K562 (cell line): ENCODE data around the gene COL4A6. TPM values are rescaled to one million over a fixed set of nuclear protein-coding genes. Genes with fewer than 3 reads are reported as not detected.

Experiments
- ATAC-seq: fragments of 200-7000 bp; cut with Tn5 transposase; 3 replicates; pipeline ENCODE4 v1.9.1; 2020; ENCODE audit warnings: moderate library complexity
- BruUV-seq: library from RNA; stranded (reverse); fragments of 400-500 nt; replicated peaks from 2 replicates; lab custom pipeline; 2021; lab: Mats Ljungman, UMichigan
- CTCF ChIA-PET: fragments of 300-600 bp; formaldehyde crosslinking; extraction: SDS; loops from one replicate; lab custom pipeline; 2021; ENCODE audit warnings: low intra/inter-chr PET ratio; lab: Yijun Ruan, JAX
- POLR2A ChIA-PET: fragments of 300-600, 350-650 bp; sonication (Branson Sonifier 250); formaldehyde crosslinking; extraction: SDS; loops from one replicate; lab custom pipeline; 2021; ENCODE audit warnings: antibody characterized with exemption, inconsistent platforms; lab: Yijun Ruan, JAX
- DNase-seq, 4 experiments: peaks; one replicate each; pipeline versions ENCODE4 v3.0.0 to v3.0.0-alpha.2; 2011 to 2018; ENCODE audit warnings: low spot score in 3 of 4, mixed read lengths in 3 of 4; ENCODE audit errors: extremely low read depth in 1 of 4
- FAIRE-seq: peaks from 2 replicates; lab custom pipeline; 2011; peaks lifted over from hg19 to GRCh38; lab: Jason Lieb, UNC
- H2AFZ ChIP-seq: 2 replicates; pipeline ENCODE4 v1.6.0; 2011; ENCODE audit warnings: low read depth, low read length, control low read depth, inconsistent platforms
- H3K27ac ChIP-seq: fragments of 200-600 bp; 3 replicates; pipeline ENCODE4 v1.8.0; 2011; ENCODE audit warnings: low read depth, mild to moderate bottlenecking, control low read depth, inconsistent platforms, low read length, moderate library complexity, mixed read lengths; ENCODE audit errors: extremely low read depth
- H3K27me3 ChIP-seq, 2 experiments: fragments of 300-600 bp in 1 of 2; 2 replicates in 1 of 2; 3 replicates in 1 of 2; pipeline versions ENCODE4 v1.6.0 to v1.8.0; 2011; ENCODE audit warnings: inconsistent platforms in 2 of 2, low read length in 2 of 2, mild to moderate bottlenecking in 1 of 2, mixed read lengths in 1 of 2, moderate library complexity in 1 of 2; ENCODE audit not compliant: control insufficient read depth in 2 of 2, insufficient read depth in 2 of 2
- H3K36me3 ChIP-seq: fragments of 300-600 bp; 3 replicates; pipeline ENCODE4 v1.8.0; 2011; ENCODE audit warnings: mild to moderate bottlenecking, low read length, inconsistent platforms; ENCODE audit not compliant: control insufficient read depth, insufficient read depth
- H3K4me1 ChIP-seq, 2 experiments: fragments of 200-600 bp in 1 of 2; replicated peaks in 1 of 2; 2 replicates in 1 of 2; 3 replicates in 1 of 2; pipeline versions ENCODE4 v1.5.1 to v1.8.0; 2011; ENCODE audit warnings: inconsistent platforms in 2 of 2, low read length in 2 of 2, mild to moderate bottlenecking in 1 of 2, mixed read lengths in 1 of 2, moderate library complexity in 1 of 2; ENCODE audit not compliant: control insufficient read depth in 2 of 2, insufficient read depth in 2 of 2
- H3K4me2 ChIP-seq: 2 replicates; pipeline ENCODE4 v1.6.1; 2011; ENCODE audit warnings: low read length, control low read depth, inconsistent platforms, mixed read lengths; ENCODE audit not compliant: insufficient read depth
- H3K4me3 ChIP-seq: fragments of 200-600 bp; sonication (generic), shearing (Covaris generic); 2 replicates; pipeline ENCODE4 v1.5.1; 2016; ENCODE audit warnings: control low read depth, inconsistent platforms
- H3K79me2 ChIP-seq: fragments of 200-600 bp; 3 replicates; pipeline ENCODE4 v1.8.0; 2011; ENCODE audit warnings: low read length, inconsistent platforms; ENCODE audit not compliant: control insufficient read depth, insufficient read depth
- H3K9ac ChIP-seq, 2 experiments: 2 replicates each; pipeline versions ENCODE4 v1.6.0 to v1.6.1; 2011; ENCODE audit warnings: low read depth in 2 of 2, low read length in 2 of 2, control low read depth in 1 of 2, inconsistent platforms in 1 of 2, mild to moderate bottlenecking in 1 of 2, mixed read lengths in 1 of 2; ENCODE audit not compliant: insufficient read depth in 1 of 2
- H3K9me1 ChIP-seq: one replicate; pipeline ENCODE4 v1.6.0; 2011; ENCODE audit warnings: inconsistent platforms, mild to moderate bottlenecking, low read length, moderate library complexity; ENCODE audit not compliant: control insufficient read depth, insufficient read depth
- H3K9me3 ChIP-seq: replicated peaks from 2 replicates; pipeline ENCODE4 v1.5.1; 2011; ENCODE audit warnings: low read depth, low read length, inconsistent platforms; ENCODE audit not compliant: control insufficient read depth, insufficient read depth
- H4K20me1 ChIP-seq: replicated peaks from 2 replicates; pipeline ENCODE4 v1.6.1; 2011; ENCODE audit warnings: low read length, inconsistent platforms, mixed read lengths; ENCODE audit not compliant: control insufficient read depth, insufficient read depth
- BRCA1 ChIP-seq, 2 experiments: fragments of 450-650 bp in 1 of 2; sonication (generic) in 1 of 2; formaldehyde crosslinking in 1 of 2; IDR thresholded peaks; 2 replicates each; pipeline versions ENCODE4 v1.5.0 to v1.6.1; 2017 to 2020; ENCODE audit warnings: mild to moderate bottlenecking in 1 of 2, missing genetic modification reagents in 1 of 2
- KHSRP ChIP-seq: fragments of 450-650 bp; IDR thresholded peaks from 2 replicates; pipeline ENCODE4 v1.6.1; 2017
- LARP7 ChIP-seq: fragments of 450-650 bp; IDR thresholded peaks from 2 replicates; pipeline ENCODE4 v1.6.1; 2016
- PHB2 ChIP-seq: fragments of 450-650 bp; IDR thresholded peaks from 2 replicates; pipeline ENCODE4 v1.6.1; 2017; ENCODE audit warnings: low read depth
- PTRF ChIP-seq: fragments of 450-650 bp; IDR thresholded peaks from 2 replicates; pipeline ENCODE4 v1.6.1; 2016; ENCODE audit warnings: mild to moderate bottlenecking, missing genetic modification characterization, missing compliant biosample characterization
- ZNF41 ChIP-seq: fragments of 250-450 bp; sonication (Bioruptor Pico); conservative IDR thresholded peaks from 2 replicates; pipeline ENCODE4 v1.4.0; 2020; ENCODE audit warnings: mild to moderate bottlenecking
- ZNF785 ChIP-seq: fragments of 250-450 bp; sonication (Bioruptor Pico); IDR thresholded peaks from 2 replicates; pipeline ENCODE4 v1.4.0; 2020; ENCODE audit warnings: mild to moderate bottlenecking
- WGBS: fragments of 100-300 bp; shearing (Covaris generic); methylation state at CpG from one replicate; pipeline ENCODE4 v1.1.6; 2016; ENCODE audit warnings: low coverage, mixed read lengths; ENCODE audit not compliant: insufficient coverage; ENCODE audit errors: missing lambda C conversion rate; 5-methylcytosine and 5-hydroxymethylcytosine counted together
- in situ Hi-C: fragments of 300-500 bp; cut with MboI; formaldehyde crosslinking; loops from 4 replicates; pipeline ENCODE4 v1.15.0; 2018; ENCODE audit warnings: inconsistent platforms, mixed read lengths
- intact Hi-C: fragments of 100-400 bp; cut with micrococcal nuclease; formaldehyde crosslinking; loops from 2 replicates; pipeline ENCODE4 v1.14.2; 2022
- polyA plus RNA-seq, 8 experiments: library from polyadenylated mRNA; depleted of rRNA in 4 of 8; stranded (reverse) in 5 of 8; unstranded in 3 of 8; fragments of >200 nt; fragmentation: Nextera tagmentation in 2 of 8; fragmentation: Illumina TruSeq in 1 of 8; extraction: Ambion mirVana in 2 of 8; extraction: Trizol in 1 of 8; gene quantifications; 2 replicates each; pipeline versions ENCODE4 v1.2.1 to v1.2.3, GENCODE V29; 2011 to 2014; ENCODE audit warnings: inconsistent platforms in 1 of 8, missing spikeins in 1 of 8
- total RNA-seq, 7 experiments: library from RNA; depleted of rRNA in 6 of 7; stranded (reverse); fragments of >200 nt in 6 of 7; fragmentation: Illumina TruSeq in 2 of 7; extraction: Trizol in 2 of 7; gene quantifications; 2 replicates each; pipeline versions ENCODE4 v1.2.1 to v1.2.3, GENCODE V29; 2011 to 2021; ENCODE audit warnings: low replicate concordance in 1 of 7

COL4A6 gene
- total and polyA plus RNA-seq, 9 of the 15 experiments (the other 6 are each of a cell fraction or from before 2014, with no cell fraction given), result 0.02 to 0.05 TPM; not detected in 7

DNA sequence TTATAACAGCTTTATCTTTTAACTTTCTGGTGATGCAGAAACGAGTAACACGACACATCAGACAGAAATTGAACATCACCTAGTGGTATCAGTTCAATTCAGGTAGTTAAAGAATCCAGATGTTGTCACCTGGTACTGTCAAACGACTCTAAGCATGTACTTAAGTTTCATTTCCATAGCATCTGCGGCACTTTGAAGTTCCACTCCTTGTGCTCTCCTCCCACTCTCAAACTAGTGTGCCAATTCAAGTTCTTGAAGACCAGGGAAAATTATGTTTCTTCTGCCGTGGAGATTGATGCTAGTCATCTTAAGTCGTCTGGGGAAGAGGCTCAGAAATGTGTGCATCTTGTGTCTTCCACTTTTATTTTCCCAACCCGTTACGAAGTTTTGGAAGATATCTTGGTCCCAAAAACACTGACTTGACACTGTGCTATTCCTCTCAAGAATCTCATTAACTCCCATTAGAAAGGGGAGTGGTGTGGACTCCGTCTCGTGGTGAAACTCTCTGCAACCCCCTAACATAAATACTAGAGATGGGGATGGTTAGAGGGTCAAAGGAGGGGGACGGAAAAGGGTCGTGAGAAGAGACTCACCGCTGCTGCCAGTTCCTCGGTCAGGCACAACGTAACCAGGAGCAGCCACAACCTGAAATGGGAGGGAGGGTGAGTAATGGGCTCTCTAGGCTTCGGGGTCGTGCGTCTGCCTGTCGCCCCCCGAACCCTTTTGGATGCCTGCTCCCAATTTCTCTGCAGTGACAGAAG, 693 bp downstream of the COL4A6 start:
- in situ Hi-C loops, result no loop called here
- H3K9ac ChIP-seq, result peak overlapping the region in 1 of 2 experiments; percentile 13; a peak in 1 of 4 replicates
- no peak for TF ChIP-seq KHSRP
- TF ChIP-seq BRCA1 (IDR thresholded peaks at IDR 0.05), result no peak
- TF ChIP-seq BRCA1 (CRISPR knock-in tag; IDR thresholded peaks at IDR 0.05), result no peak
- TF ChIP-seq PHB2, result no peak
- TF ChIP-seq PTRF (tag), result no peak
- TF ChIP-seq ZNF785 (CRISPR knock-in tag), result no peak
- TF ChIP-seq ZNF41 (CRISPR knock-in tag), result no peak
- TF ChIP-seq LARP7, result no peak
- intact Hi-C loops, result no loop called here
- H3K4me3 ChIP-seq, result no peak overlapping the region
- H3K27me3 ChIP-seq, result peaks cover 0 to 9% of the 10 kb centered on the region in 2 experiments; a peak in 2 of 5 replicates
- no peak for DNase-seq
- H3K36me3 ChIP-seq, result no peaks in the 10 kb centered on the region
- 0 out of 2 replicates have a peak overlapping the region, but pooled peaks have one; percentile 16 for H2AFZ ChIP-seq
- peak overlapping the region; percentile 32; the same call in 1 of the 2 replicates for H3K4me2 ChIP-seq
- no peak for FAIRE-seq
- H3K4me1 ChIP-seq, result peaks cover 0 to 3% of the 10 kb centered on the region in 2 experiments; a peak in 3 of 5 replicates
- BruUV-seq, result no TSS peak
- no peaks in the 10 kb centered on the region for H4K20me1 ChIP-seq
- H3K27ac ChIP-seq, result no peak overlapping the region
- no peaks in the 10 kb centered on the region for H3K9me1 ChIP-seq
- no peaks in the 10 kb centered on the region for H3K9me3 ChIP-seq
- WGBS, result 3% methylated on average over 16 of the region's 20 CpGs
- CTCF ChIA-PET, result no interaction called here
- POLR2A ChIA-PET, result interaction anchor here (0.6 kb wide), 1 partner anchor 16 kb away, joined by 3 read pairs; no protein-coding TSS in a partner anchor
- no peak for ATAC-seq
- no peaks in the 10 kb centered on the region for H3K79me2 ChIP-seq
